Activated CD4-positive, alpha-beta T cell treated with anti-CD3 and anti-CD28 coated beads for 36 hours (primary cell): Measurements from ENCODE around the gene LHPP. TPM values are rescaled to one million over a fixed set of nuclear protein-coding genes. Genes with fewer than 3 reads are reported as not detected.

ENCODE experiments used
- ATAC-seq: fragments of 200-7000 bp; cut with Tn5 transposase; one replicate; pipeline ENCODE4 v1.10.0; 2021; ENCODE audit warnings: mild to moderate bottlenecking, moderate library complexity
- CTCF ChIA-PET: fragments of 350-600 bp; sonication (Branson Sonifier 250); formaldehyde crosslinking; loops from one replicate; lab custom pipeline; 2021; ENCODE audit warnings: antibody characterized with exemption; lab: Charles Lee
- POLR2A ChIA-PET: fragments of 350-600 bp; sonication (Branson Sonifier 250); formaldehyde crosslinking; loops from one replicate; lab custom pipeline; 2021; ENCODE audit warnings: antibody characterized with exemption, inconsistent platforms; lab: Charles Lee
- DNase-seq: peaks from one replicate; pipeline ENCODE4 v3.0.0-alpha.2; 2020
- H3K27ac Mint-ChIP-seq: one replicate; pipeline ENCODE4 v1.8.0; 2021; ENCODE audit warnings: mixed read lengths
- H3K27me3 Mint-ChIP-seq: one replicate; pipeline ENCODE4 v1.8.0; 2021; ENCODE audit warnings: mixed read lengths
- H3K36me3 Mint-ChIP-seq: one replicate; pipeline ENCODE4 v1.8.0; 2021; ENCODE audit warnings: low read depth, mixed read lengths
- H3K4me1 Mint-ChIP-seq: one replicate; pipeline ENCODE4 v1.8.0; 2021; ENCODE audit warnings: mixed read lengths
- H3K4me3 Mint-ChIP-seq: one replicate; pipeline ENCODE4 v1.8.0; 2021; ENCODE audit warnings: mild to moderate bottlenecking, moderate library complexity, mixed read lengths
- H3K9me3 Mint-ChIP-seq: one replicate; pipeline ENCODE4 v1.8.0; 2021; ENCODE audit warnings: low read depth, mixed read lengths
- intact Hi-C, 2 experiments: fragments of 100-400 bp; cut with DNase I in 1 of 2; cut with micrococcal nuclease in 1 of 2; formaldehyde crosslinking; loops; one replicate each; pipeline versions ENCODE4 v1.14.2 to v1.15.1; 2022 to 2024; cut with DNase I, micrococcal nuclease
- total RNA-seq, 2 experiments: library from RNA; stranded (reverse); gene quantifications; one replicate each; pipeline ENCODE4 v1.2.3, GENCODE V29; 2021

Gene LHPP
- total RNA-seq, 2 experiments from 2014 or later = 11.5 to 14.0 TPM

- Mint-ChIP-seq H3K27ac (no peak overlapping the region), H3K4me1 (no peaks in the 10 kb centered on the region), H3K36me3 (no peaks in the 10 kb centered on the region), H3K9me3 (no peaks in the 10 kb centered on the region), H3K27me3 (no peaks in the 10 kb centered on the region), H3K4me3 (no peak overlapping the region)
- ChIA-PET CTCF (no interaction called here), POLR2A (no interaction called here)
- ATAC-seq = no peak
- intact Hi-C loops = no loop called here
- no peak for DNase-seq
Measured at GRCh38 chr10:124569623-124570470, 108.2 kb downstream of the LHPP start.

DNA sequence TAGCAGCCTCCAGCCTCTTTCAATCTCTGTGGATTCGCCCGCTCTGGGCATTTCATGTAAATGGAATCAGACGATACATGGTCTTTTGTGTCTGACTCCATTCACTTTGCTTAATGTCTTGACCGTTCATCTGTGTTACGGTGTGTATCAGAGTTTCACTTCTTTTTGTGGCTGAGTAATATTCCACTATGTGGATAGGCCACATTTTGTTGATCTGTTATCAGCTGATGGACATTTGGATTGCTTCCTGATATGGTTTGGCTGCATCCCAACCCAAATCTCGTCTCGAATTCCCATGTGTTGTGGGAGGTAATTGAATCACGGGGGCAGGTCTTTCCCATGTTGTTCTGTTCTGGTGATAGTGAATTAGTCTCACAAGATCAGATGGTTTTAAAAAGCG lies 109.0 kb downstream of the LHPP start:
- ATAC-seq = no peak
- H3K27me3 Mint-ChIP-seq = no peaks in the 10 kb centered on the region
- H3K27ac Mint-ChIP-seq = no peak overlapping the region
- ChIA-PET POLR2A (no interaction called here), CTCF (interaction anchor here (0.9 kb wide), 1 partner anchor 42 kb away, joined by 3 read pairs; no protein-coding TSS in a partner anchor)
- H3K9me3 Mint-ChIP-seq = no peaks in the 10 kb centered on the region
- intact Hi-C loops = no loop called here
- DNase-seq = no peak
- no peaks in the 10 kb centered on the region for H3K36me3 Mint-ChIP-seq
- no peaks in the 10 kb centered on the region for H3K4me1 Mint-ChIP-seq
- no peak overlapping the region for H3K4me3 Mint-ChIP-seq

GRCh38 chr10:124572751-124573150 lies 111.1 kb downstream of the LHPP start:
- Mint-ChIP-seq H3K27ac (no peak overlapping the region), H3K4me3 (no peak overlapping the region), H3K36me3 (no peaks in the 10 kb centered on the region), H3K27me3 (no peaks in the 10 kb centered on the region), H3K9me3 (no peaks in the 10 kb centered on the region), H3K4me1 (no peaks in the 10 kb centered on the region)
- ChIA-PET CTCF (no interaction called here), POLR2A (no interaction called here)
- DNase-seq = no peak
- intact Hi-C loops = no loop called here
- ATAC-seq = no peak

GRCh38 chr10:124573726-124574455 lies 112.3 kb downstream of the LHPP start:
- POLR2A ChIA-PET = no interaction called here
- H3K9me3 Mint-ChIP-seq = no peaks in the 10 kb centered on the region
- no peaks in the 10 kb centered on the region for H3K27me3 Mint-ChIP-seq
- no peaks in the 10 kb centered on the region for H3K36me3 Mint-ChIP-seq
- intact Hi-C loops = no loop called here
- ATAC-seq = no peak
- H3K4me1 Mint-ChIP-seq = no peaks in the 10 kb centered on the region
- DNase-seq = no peak
- CTCF ChIA-PET = no interaction called here
- no peak overlapping the region for H3K27ac Mint-ChIP-seq
- H3K4me3 Mint-ChIP-seq = no peak overlapping the region

DNA sequence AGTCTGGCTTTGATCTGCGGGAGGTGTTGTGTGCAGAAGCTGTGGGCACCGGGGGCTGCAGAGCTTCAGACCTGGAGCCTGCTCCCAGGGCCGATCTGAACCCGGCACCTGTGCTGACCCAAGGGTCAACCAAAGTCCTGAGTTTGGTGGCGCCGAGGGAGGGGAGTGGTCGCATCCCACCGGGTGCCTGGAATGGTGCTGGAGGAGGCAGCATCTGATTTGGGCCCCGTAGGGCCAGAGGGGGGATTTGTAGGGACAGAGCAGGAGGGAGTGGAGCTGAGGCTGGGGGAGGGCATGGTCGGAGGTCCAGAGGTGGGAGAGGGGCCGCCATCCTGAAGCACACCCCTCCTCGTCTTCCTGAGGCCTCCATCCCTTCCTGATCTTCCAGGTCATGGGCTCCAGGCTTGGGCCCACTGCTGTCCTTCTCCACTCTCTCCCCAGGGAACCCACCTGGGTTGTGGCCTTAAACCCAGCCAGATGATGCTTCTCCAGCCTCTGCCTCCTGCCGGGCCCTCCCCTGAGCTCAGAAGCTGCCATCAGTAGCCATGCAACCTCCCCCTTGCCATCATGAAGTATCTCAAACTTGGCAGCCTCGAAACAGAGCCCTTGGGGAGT lies 112.9 kb downstream of the LHPP start:
- Mint-ChIP-seq H3K36me3 (no peaks in the 10 kb centered on the region), H3K4me1 (no peaks in the 10 kb centered on the region), H3K27me3 (no peaks in the 10 kb centered on the region), H3K4me3 (no peak overlapping the region), H3K27ac (no peak overlapping the region), H3K9me3 (no peaks in the 10 kb centered on the region)
- intact Hi-C loops = no loop called here
- ATAC-seq = no peak
- no peak for DNase-seq
- CTCF ChIA-PET = interaction anchor here (0.7 kb wide), 1 partner anchor 343 kb away, joined by 4 read pairs; no protein-coding TSS in a partner anchor
- POLR2A ChIA-PET = no interaction called here

DNA sequence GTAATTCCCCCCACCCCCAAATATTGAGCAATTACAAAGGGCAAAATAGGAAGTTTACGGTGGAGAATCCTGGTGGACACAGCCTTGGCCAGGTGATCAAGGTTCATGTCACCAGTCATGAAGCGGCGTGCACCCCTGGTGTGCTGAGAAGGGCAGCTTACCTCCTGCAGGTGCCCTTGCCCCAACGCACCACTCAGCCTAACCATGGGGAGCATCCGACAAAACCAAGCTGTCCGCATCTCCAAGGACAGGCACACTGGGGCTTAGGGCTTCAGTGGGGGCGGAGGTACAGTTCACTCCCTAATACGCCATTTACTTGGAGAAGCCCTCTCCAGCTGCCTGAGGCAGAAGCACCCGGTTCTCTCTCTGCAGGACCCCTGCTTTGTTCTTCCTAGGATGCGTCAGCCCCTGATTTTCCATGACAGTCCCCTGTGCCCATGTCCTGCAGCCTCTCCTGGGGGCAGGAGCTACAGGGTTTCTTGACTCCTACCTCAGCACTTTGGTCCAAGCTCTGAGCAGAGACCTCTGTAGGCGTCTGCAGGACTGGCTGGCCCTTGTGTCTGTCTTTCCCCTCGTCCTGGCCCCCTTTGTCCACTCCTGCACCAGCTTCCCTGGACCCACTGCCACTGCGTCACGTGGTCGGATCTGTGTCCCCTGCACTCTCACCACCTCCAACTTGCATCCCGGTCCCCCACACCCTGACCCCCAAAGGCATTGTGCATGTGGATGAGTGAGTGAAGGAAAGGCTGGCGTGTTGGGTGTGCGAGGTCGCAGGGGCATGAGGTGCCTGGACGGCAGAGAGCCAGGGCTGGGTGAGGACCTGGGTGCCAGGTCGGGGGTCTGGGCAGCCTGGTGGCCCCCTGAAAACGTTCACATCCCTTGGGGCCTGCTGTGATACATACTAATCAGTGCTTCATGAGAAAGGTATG lies 113.7 kb downstream of the LHPP start:
- no peaks in the 10 kb centered on the region for H3K27me3 Mint-ChIP-seq
- intact Hi-C loops = no loop called here
- H3K27ac Mint-ChIP-seq = no peak overlapping the region
- peaks cover 5% of the 10 kb centered on the region for H3K9me3 Mint-ChIP-seq
- H3K36me3 Mint-ChIP-seq = peaks cover 2% of the 10 kb centered on the region
- DNase-seq (no peak), ATAC-seq (no peak)
- no peak overlapping the region for H3K4me3 Mint-ChIP-seq
- H3K4me1 Mint-ChIP-seq = no peaks in the 10 kb centered on the region
- CTCF ChIA-PET = interaction anchor here (0.7 kb wide), 1 partner anchor 344 kb away, joined by 4 read pairs; no protein-coding TSS in a partner anchor
- POLR2A ChIA-PET = no interaction called here

- Mint-ChIP-seq H3K4me1 (no peaks in the 10 kb centered on the region), H3K27ac (no peak overlapping the region), H3K4me3 (no peak overlapping the region), H3K27me3 (no peaks in the 10 kb centered on the region), H3K36me3 (peaks cover 2% of the 10 kb centered on the region), H3K9me3 (peaks cover 8% of the 10 kb centered on the region)
- no peak for ATAC-seq
- intact Hi-C loops = no loop called here
- CTCF ChIA-PET = interaction anchor here (0.5 kb wide), 1 partner anchor 33 kb away, joined by 4 read pairs; no protein-coding TSS in a partner anchor
- POLR2A ChIA-PET = no interaction called here
- DNase-seq = no peak
Measured at GRCh38 chr10:124576526-124577420, 115.2 kb downstream of the LHPP start.

DNA sequence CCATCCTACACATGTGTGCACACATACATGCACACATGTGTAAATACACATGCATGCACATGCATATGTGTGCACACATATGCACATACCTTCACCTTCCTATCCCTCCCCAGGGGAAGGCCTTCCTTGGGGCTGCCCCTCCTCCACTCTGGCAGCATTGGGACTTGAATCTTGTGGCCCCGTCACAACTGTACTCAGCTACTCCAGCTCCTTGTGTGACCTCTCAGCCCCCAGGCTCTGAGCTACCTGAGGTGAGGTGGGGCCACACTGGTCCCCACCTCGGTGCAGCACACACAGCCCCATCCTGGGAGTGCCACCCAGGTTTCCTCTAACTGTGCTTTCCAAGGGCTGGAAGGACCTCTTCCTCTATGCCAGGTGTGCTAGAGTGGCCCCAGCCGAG lies 116.0 kb downstream of the LHPP start:
- ChIA-PET POLR2A (no interaction called here), CTCF (interaction anchor here (0.5 kb wide), 1 partner anchor 34 kb away, joined by 4 read pairs; no protein-coding TSS in a partner anchor)
- no peaks in the 10 kb centered on the region for H3K27me3 Mint-ChIP-seq
- H3K9me3 Mint-ChIP-seq = peaks cover 8% of the 10 kb centered on the region
- H3K4me1 Mint-ChIP-seq = no peaks in the 10 kb centered on the region
- no peak overlapping the region for H3K27ac Mint-ChIP-seq
- intact Hi-C loops = no loop called here
- ATAC-seq (no peak), DNase-seq (no peak)
- peaks cover 2% of the 10 kb centered on the region for H3K36me3 Mint-ChIP-seq
- H3K4me3 Mint-ChIP-seq = no peak overlapping the region

GRCh38 chr10:124578231-124579010 lies 116.8 kb downstream of the LHPP start:
- CTCF ChIA-PET = no interaction called here
- no peak for DNase-seq
- no peaks in the 10 kb centered on the region for H3K4me1 Mint-ChIP-seq
- intact Hi-C loops = no loop called here
- no peak overlapping the region for H3K4me3 Mint-ChIP-seq
- POLR2A ChIA-PET = no interaction called here
- no peak overlapping the region for H3K27ac Mint-ChIP-seq
- peaks cover 2% of the 10 kb centered on the region for H3K36me3 Mint-ChIP-seq
- peaks cover 8% of the 10 kb centered on the region for H3K9me3 Mint-ChIP-seq
- H3K27me3 Mint-ChIP-seq = no peaks in the 10 kb centered on the region
- no peak for ATAC-seq

DNA sequence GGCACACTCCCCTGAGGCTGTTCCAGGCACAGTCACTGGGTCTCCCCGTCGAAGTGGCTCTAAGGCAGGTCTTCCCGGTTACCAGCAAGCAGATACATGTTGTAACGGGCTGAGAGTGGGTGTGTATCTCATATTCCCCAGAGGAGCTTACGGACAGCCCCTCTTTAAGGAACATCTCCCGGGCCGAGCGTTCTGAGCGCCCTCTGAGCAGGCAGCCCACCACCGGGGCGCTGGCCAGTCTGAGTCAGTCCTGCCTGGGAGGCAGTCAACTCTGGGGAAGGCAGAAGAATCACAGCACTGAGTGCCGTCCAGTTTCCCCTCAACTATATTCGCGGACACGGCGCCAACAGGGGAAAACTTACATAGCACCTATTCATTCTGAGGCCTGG lies 117.4 kb downstream of the LHPP start:
- H3K27ac Mint-ChIP-seq = no peak overlapping the region
- DNase-seq = no peak
- POLR2A ChIA-PET = no interaction called here

More for the DNA sequence above, 117.4 kb downstream of the LHPP start:
- Mint-ChIP-seq H3K36me3 (peaks cover 2% of the 10 kb centered on the region), H3K9me3 (peaks cover 8% of the 10 kb centered on the region), H3K4me3 (no peak overlapping the region), H3K27me3 (no peaks in the 10 kb centered on the region), H3K4me1 (no peaks in the 10 kb centered on the region)
- ATAC-seq = no peak
- intact Hi-C loops = no loop called here
- CTCF ChIA-PET = no interaction called here
